ENCODE measurements around the gene AKR1B15. TPM values are rescaled to one million over a fixed set of nuclear protein-coding genes. Genes with fewer than 3 reads are reported as not detected.

Gene AKR1B15
- total and polyA plus RNA-seq, 3 donors from 2014 or later, result 0.80 to 2.1 (median 1.9) TPM

GRCh38 chr7:134622303-134622995 lies 73.5 kb downstream of the AKR1B15 start:
- H3K4me1 ChIP-seq, result no peaks in the 10 kb centered on the region
- no peaks in the 10 kb centered on the region for H3K9me3 ChIP-seq
- H3K27me3 ChIP-seq, result no peaks in the 10 kb centered on the region
- H3K4me3 ChIP-seq, result no peak overlapping the region
- intact Hi-C loops (cut with DNase I; ENCODE audit: low total_unique reads), result no loop called here
- no peaks in the 10 kb centered on the region for H3K36me3 ChIP-seq (ENCODE audit: low read depth, missing control alignments)
- H3K27ac ChIP-seq, result no peak overlapping the region
- WGBS, 2 donors, result 83 to 87% methylated on average over 7 of the region's 7 CpGs
- no peak for DNase-seq
- TF ChIP-seq POLR2A (IDR thresholded peaks at IDR 0.05) (no peak), CTCF (IDR thresholded peaks at IDR 0.05) (no peak)

GRCh38 chr7:134623193-134623592 lies 74.3 kb downstream of the AKR1B15 start:
- H3K4me3 ChIP-seq, result no peak overlapping the region
- H3K36me3 ChIP-seq (ENCODE audit: low read depth, missing control alignments), result no peaks in the 10 kb centered on the region
- no peak for DNase-seq
- H3K4me1 ChIP-seq, result no peaks in the 10 kb centered on the region
- no peaks in the 10 kb centered on the region for H3K9me3 ChIP-seq
- H3K27me3 ChIP-seq, result no peaks in the 10 kb centered on the region
- intact Hi-C loops (cut with DNase I; ENCODE audit: low total_unique reads), result no loop called here
- 86 to 90% methylated on average over 2 of the region's 2 CpGs for WGBS, 2 donors
- H3K27ac ChIP-seq, result no peak overlapping the region
- TF ChIP-seq CTCF (IDR thresholded peaks at IDR 0.05) (no peak), POLR2A (IDR thresholded peaks at IDR 0.05) (no peak)

- WGBS, 2 donors, result 78 to 79% methylated on average over 3 of the region's 3 CpGs
- Histone ChIP-seq H3K27ac (no peak overlapping the region), H3K4me3 (no peak overlapping the region), H3K36me3 (ENCODE audit: low read depth, missing control alignments) (no peaks in the 10 kb centered on the region), H3K4me1 (no peaks in the 10 kb centered on the region), H3K9me3 (no peaks in the 10 kb centered on the region), H3K27me3 (no peaks in the 10 kb centered on the region)
- DNase-seq, result no peak
- TF ChIP-seq CTCF (IDR thresholded peaks at IDR 0.05) (no peak), POLR2A (IDR thresholded peaks at IDR 0.05) (no peak)
- intact Hi-C loops (cut with DNase I; ENCODE audit: low total_unique reads), result no loop called here
Measured at GRCh38 chr7:134625550-134625949, 76.6 kb downstream of the AKR1B15 start.

- Histone ChIP-seq H3K4me3 (no peak overlapping the region), H3K27me3 (no peaks in the 10 kb centered on the region), H3K36me3 (ENCODE audit: low read depth, missing control alignments) (no peaks in the 10 kb centered on the region), H3K4me1 (no peaks in the 10 kb centered on the region), H3K9me3 (no peaks in the 10 kb centered on the region), H3K27ac (no peak overlapping the region)
- TF ChIP-seq POLR2A (IDR thresholded peaks at IDR 0.05) (no peak), CTCF (IDR thresholded peaks at IDR 0.05) (no peak)
- 72 to 80% methylated on average over 2 of the region's 2 CpGs for WGBS, 2 donors
- intact Hi-C loops (cut with DNase I; ENCODE audit: low total_unique reads), result no loop called here
- DNase-seq, result no peak
Measured at GRCh38 chr7:134627109-134627774, 78.3 kb downstream of the AKR1B15 start.

- H3K36me3 ChIP-seq (ENCODE audit: low read depth, missing control alignments), result no peaks in the 10 kb centered on the region
- no peaks in the 10 kb centered on the region for H3K9me3 ChIP-seq
- H3K4me1 ChIP-seq, result no peaks in the 10 kb centered on the region
- DNase-seq, result no peak
- TF ChIP-seq CTCF (IDR thresholded peaks at IDR 0.05), result no peak
- no peak for TF ChIP-seq POLR2A (IDR thresholded peaks at IDR 0.05)
- H3K4me3 ChIP-seq, result no peak overlapping the region
- intact Hi-C loops (cut with DNase I; ENCODE audit: low total_unique reads), result no loop called here
- no peak overlapping the region for H3K27ac ChIP-seq
- H3K27me3 ChIP-seq, result no peaks in the 10 kb centered on the region
- WGBS, 2 donors, result 0 to 24% methylated on average over 1 of the region's 1 CpG
Measured at GRCh38 chr7:134627775-134628153, 78.9 kb downstream of the AKR1B15 start.

Measured in testis (tissue), 3 donors.